Upper lobe of left lung (tissue), 6 donors: ENCODE data around the gene HLA-B. TPM values are rescaled to one million over a fixed set of nuclear protein-coding genes. Genes with fewer than 3 reads are reported as not detected.
A peak's percentile ranks its signal among the peaks of the same experiment; 100 is the strongest.

Experiments used
- ATAC-seq, 2 donors: fragments of 200-7000 bp; cut with Tn5 transposase; one replicate each; pipeline ENCODE4 v1.9.1; 2022; ENCODE audit warnings: mild to moderate bottlenecking in 2 of 2, moderate library complexity in 2 of 2; ENCODE audit not compliant: low FRiP score in 2 of 2
- DNase-seq, 2 donors: peaks; one replicate each; pipeline ENCODE4 v3.0.0-alpha.2; 2019 to 2020
- H3K27ac ChIP-seq, 4 donors: fragments of 200-600 bp; sonication (generic); one replicate each; pipeline ENCODE4 v1.5.1; 2016 to 2019
- H3K27me3 ChIP-seq, 4 donors: fragments of 200-600 bp; sonication (generic); one replicate each; pipeline ENCODE4 v1.5.1; 2017 to 2019
- H3K36me3 ChIP-seq, 4 donors: fragments of 200-600 bp; sonication (generic); one replicate each; pipeline ENCODE4 v1.5.1; 2016 to 2019
- H3K4me1 ChIP-seq, 4 donors: fragments of 200-600 bp; sonication (generic); one replicate each; pipeline ENCODE4 v1.5.1; 2018 to 2019
- H3K4me3 ChIP-seq, 4 donors: fragments of 200-600 bp; sonication (generic); one replicate each; pipeline ENCODE4 v1.5.1; 2017 to 2019; ENCODE audit warnings: mild to moderate bottlenecking in 2 of 4, moderate library complexity in 1 of 4
- H3K9me3 ChIP-seq, 4 donors: fragments of 200-600 bp; sonication (generic); one replicate each; pipeline ENCODE4 v1.5.1; 2018 to 2019
- CTCF ChIP-seq, 6 experiments: fragments of 450-650 bp in 4 of 6; fragments of 200-600 bp in 2 of 6; sonication (generic) in 2 of 6; IDR thresholded peaks; one replicate each; pipeline ENCODE4 v1.5.1; 2016 to 2019; ENCODE audit warnings: antibody characterized with exemption in 6 of 6
- EP300 ChIP-seq, 4 donors: sonication (generic); formaldehyde crosslinking; IDR thresholded peaks; one replicate each; pipeline ENCODE4 v1.5.1; 2017; ENCODE audit warnings: antibody characterized with exemption in 4 of 4, control low read depth in 2 of 4
- POLR2A ChIP-seq, 4 donors: fragments of 450-650 bp; IDR thresholded peaks; one replicate each; pipeline ENCODE4 v1.5.1; 2016 to 2017; ENCODE audit warnings: antibody characterized with exemption in 4 of 4, mild to moderate bottlenecking in 2 of 4
- POLR2AphosphoS5 ChIP-seq, 2 donors: sonication (generic); formaldehyde crosslinking; IDR thresholded peaks; one replicate each; pipeline ENCODE4 v1.5.1; 2017; ENCODE audit warnings: antibody characterized with exemption in 2 of 2
- WGBS, 2 donors: methylation state at CpG; one replicate each; pipeline ENCODE4 v1.1.5; 2017 to 2018; 5-methylcytosine and 5-hydroxymethylcytosine counted together
- total RNA-seq, 6 donors: library from RNA; depleted of rRNA in 4 of 6; stranded (reverse); fragments of >200 nt in 4 of 6; gene quantifications; one replicate each; pipeline versions ENCODE4 v1.1.0 to v1.2.1, GENCODE V29; 2016 to 2021
- donor health status: DM: no; HTN: no; CAD: no; lungs with moderate emphysema.
- donor health status: DM: no; HTN: yes; CAD: no; lungs with severe emphysema.

Gene HLA-B
- total RNA-seq, 6 donors from 2014 or later, result 1,716 to 2,968 (median 2,484) TPM

GRCh38 chr6:31363811-31364210 is 6.8 kb upstream of the HLA-B start:
- ATAC-seq, result no peak
- no peaks in the 10 kb centered on the region for H3K36me3 ChIP-seq
- no peaks in the 10 kb centered on the region for H3K27me3 ChIP-seq
- peaks cover 0 to 9% (median 8%) of the 10 kb centered on the region in 4 donors for H3K4me1 ChIP-seq
- no peak overlapping the region for H3K4me3 ChIP-seq
- H3K27ac ChIP-seq, result no peak overlapping the region
- no peak for DNase-seq
- TF ChIP-seq POLR2AphosphoS5 (IDR thresholded peaks at IDR 0.05), result no peak
- TF ChIP-seq EP300 (IDR thresholded peaks at IDR 0.05), result no peak
- no peak for TF ChIP-seq CTCF (IDR thresholded peaks at IDR 0.05)
- TF ChIP-seq POLR2A (IDR thresholded peaks at IDR 0.05), result no peak
- no peaks in the 10 kb centered on the region for H3K9me3 ChIP-seq

DNA sequence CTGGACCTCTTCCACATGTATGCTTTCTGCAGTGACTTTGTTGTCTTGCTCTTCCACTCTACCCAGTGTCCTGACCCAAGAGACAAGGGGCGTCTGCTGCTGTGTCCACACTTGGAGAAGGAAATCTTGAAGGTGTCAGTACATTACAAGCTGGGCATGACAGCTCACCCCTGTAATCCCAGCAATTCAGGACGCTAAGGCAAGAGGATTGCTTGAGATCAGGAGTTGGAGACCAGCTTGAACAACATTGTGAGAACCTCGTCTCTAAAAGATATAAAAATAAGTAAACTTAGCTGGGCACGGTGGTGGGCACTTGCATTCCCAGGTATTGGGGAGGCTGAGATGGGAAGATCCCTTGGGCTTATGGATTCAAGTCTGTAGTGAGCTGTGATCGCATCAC is 5.8 kb upstream of the HLA-B start:
- 47 to 76% methylated on average over 5 of the region's 5 CpGs for WGBS, 2 donors

DNA sequence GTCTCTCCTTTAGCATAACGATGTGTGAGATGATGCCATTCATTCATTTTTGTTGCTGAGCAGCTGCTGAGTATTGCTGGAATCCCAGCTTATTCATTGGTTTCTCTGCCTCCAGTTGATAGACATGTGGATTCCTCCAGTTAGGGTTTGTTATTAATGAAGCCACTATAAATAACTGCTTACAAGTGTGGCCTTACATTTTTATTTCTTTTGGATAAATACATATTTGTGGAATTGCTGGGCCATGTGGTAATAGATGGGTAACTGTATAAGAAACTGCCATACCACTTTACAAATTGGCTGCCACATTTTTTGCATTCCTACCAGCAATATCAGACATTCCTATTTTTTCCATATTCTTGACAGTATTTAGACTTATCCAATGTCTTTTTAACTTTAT is 2.6 kb upstream of the HLA-B start:
- ATAC-seq, result no peak
- no peak for TF ChIP-seq EP300 (IDR thresholded peaks at IDR 0.05)
- TF ChIP-seq CTCF (IDR thresholded peaks at IDR 0.05), result no peak
- TF ChIP-seq POLR2AphosphoS5 (IDR thresholded peaks at IDR 0.05), result no peak
- TF ChIP-seq POLR2A (IDR thresholded peaks at IDR 0.05), result no peak

More for the DNA sequence above, 5.8 kb upstream of the HLA-B start:
- DNase-seq (no peak), ATAC-seq (no peak)
- Histone ChIP-seq H3K4me1 (peaks cover 0 to 9% (median 8%) of the 10 kb centered on the region in 4 donors), H3K4me3 (no peak overlapping the region), H3K27ac (no peak overlapping the region), H3K9me3 (no peaks in the 10 kb centered on the region), H3K27me3 (no peaks in the 10 kb centered on the region), H3K36me3 (no peaks in the 10 kb centered on the region)
- TF ChIP-seq CTCF (IDR thresholded peaks at IDR 0.05) (no peak), EP300 (IDR thresholded peaks at IDR 0.05) (no peak), POLR2AphosphoS5 (IDR thresholded peaks at IDR 0.05) (no peak)

DNA sequence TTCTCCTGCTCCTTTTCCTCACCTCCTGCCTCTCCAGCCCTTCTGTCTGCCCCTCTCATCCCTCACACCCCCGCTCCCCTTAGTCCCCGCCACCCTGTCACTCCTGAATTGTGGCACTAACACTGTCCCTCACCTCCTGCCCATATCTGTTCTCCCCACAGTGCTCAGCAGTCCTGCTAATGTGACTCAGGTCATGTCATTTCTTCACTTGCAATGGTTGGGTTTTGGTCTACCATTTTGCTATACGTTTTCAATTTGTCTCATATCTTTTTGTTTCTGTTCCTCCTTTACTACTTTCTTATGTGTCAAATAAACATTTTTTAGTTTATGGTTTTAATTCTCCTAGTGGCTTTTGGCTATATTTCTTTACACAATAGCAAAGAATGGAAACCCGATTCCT is 1.3 kb upstream of the HLA-B start:
- peak overlapping the region in 2 of 4 donors; percentile 14 to 63 for H3K4me3 ChIP-seq
- no peak for DNase-seq
- no peaks in the 10 kb centered on the region for H3K27me3 ChIP-seq
- 39 to 40% methylated on average over 4 of the region's 4 CpGs for WGBS, 2 donors
- ATAC-seq, result no peak
- no peak for TF ChIP-seq POLR2AphosphoS5 (IDR thresholded peaks at IDR 0.05)
- TF ChIP-seq POLR2A (IDR thresholded peaks at IDR 0.05), result no peak
- no peak for TF ChIP-seq CTCF (IDR thresholded peaks at IDR 0.05)
- TF ChIP-seq EP300 (IDR thresholded peaks at IDR 0.05), result no peak
- H3K36me3 ChIP-seq, result peaks cover 6 to 26% (median 15%) of the 10 kb centered on the region in 4 donors
- no peaks in the 10 kb centered on the region for H3K9me3 ChIP-seq
- peak overlapping the region in 3 of 4 donors; percentile 7 to 99 (median 89) for H3K27ac ChIP-seq
- peaks cover 15 to 18% (median 18%) of the 10 kb centered on the region in 4 donors for H3K4me1 ChIP-seq

More for the DNA sequence above, 2.6 kb upstream of the HLA-B start:
- no peak overlapping the region for H3K27ac ChIP-seq
- WGBS, 2 donors, result 70 to 86% methylated on average over 1 of the region's 1 CpG
- H3K4me3 ChIP-seq, result no peak overlapping the region
- no peaks in the 10 kb centered on the region for H3K9me3 ChIP-seq
- peaks cover 0 to 13% (median 7%) of the 10 kb centered on the region in 4 donors for H3K36me3 ChIP-seq
- DNase-seq, result no peak
- peaks cover 8 to 13% (median 11%) of the 10 kb centered on the region in 4 donors for H3K4me1 ChIP-seq
- H3K27me3 ChIP-seq, result no peaks in the 10 kb centered on the region

DNA sequence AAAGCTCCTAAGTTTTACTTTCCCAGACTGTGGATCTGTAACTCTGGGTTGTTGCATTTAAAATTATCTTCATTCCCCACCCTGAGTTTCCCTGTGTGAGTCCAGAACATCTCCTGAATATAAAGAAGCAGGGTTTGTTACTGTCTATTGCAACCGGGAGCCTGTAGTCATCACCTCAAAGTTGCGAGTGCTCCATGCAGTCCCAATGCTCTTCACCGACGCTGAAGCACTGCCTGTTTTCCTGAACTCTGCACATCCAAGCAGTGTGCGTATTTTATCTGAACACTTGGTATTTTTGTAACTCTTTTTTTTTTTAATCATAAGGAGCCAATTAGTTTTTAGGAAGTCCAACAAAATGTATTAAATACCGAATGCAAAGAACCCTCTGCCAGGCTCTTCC is 907 bp upstream of the HLA-B start:
- no peaks in the 10 kb centered on the region for H3K27me3 ChIP-seq
- no peaks in the 10 kb centered on the region for H3K9me3 ChIP-seq
- ATAC-seq, result no peak
- no peak for DNase-seq
- TF ChIP-seq CTCF (IDR thresholded peaks at IDR 0.05) (no peak), EP300 (IDR thresholded peaks at IDR 0.05) (no peak), POLR2AphosphoS5 (IDR thresholded peaks at IDR 0.05) (no peak), POLR2A (IDR thresholded peaks at IDR 0.05) (no peak)
- peaks cover 15 to 22% (median 20%) of the 10 kb centered on the region in 4 donors for H3K4me1 ChIP-seq
- peak overlapping the region in 2 of 4 donors; percentile 14 to 63 for H3K4me3 ChIP-seq
- H3K27ac ChIP-seq, result peak overlapping the region in 3 of 4 donors; percentile 52 to 99 (median 89)
- 14 to 19% methylated on average over 6 of the region's 6 CpGs for WGBS, 2 donors
- peaks cover 6 to 30% (median 18%) of the 10 kb centered on the region in 4 donors for H3K36me3 ChIP-seq
